SH-SY5Y (cell line): ENCODE measurements around the gene GPR87.

Experiments used
- GATA2 ChIP-seq: IDR thresholded peaks from 2 replicates; pipeline ENCODE4 v1.6.1; 2011; ENCODE audit warnings: mild to moderate bottlenecking, low read depth, low read length
- GATA3 ChIP-seq: IDR thresholded peaks from 2 replicates; pipeline ENCODE4 v1.6.1; 2011; ENCODE audit warnings: low read depth, mild to moderate bottlenecking, low read length, moderate library complexity

DNA sequence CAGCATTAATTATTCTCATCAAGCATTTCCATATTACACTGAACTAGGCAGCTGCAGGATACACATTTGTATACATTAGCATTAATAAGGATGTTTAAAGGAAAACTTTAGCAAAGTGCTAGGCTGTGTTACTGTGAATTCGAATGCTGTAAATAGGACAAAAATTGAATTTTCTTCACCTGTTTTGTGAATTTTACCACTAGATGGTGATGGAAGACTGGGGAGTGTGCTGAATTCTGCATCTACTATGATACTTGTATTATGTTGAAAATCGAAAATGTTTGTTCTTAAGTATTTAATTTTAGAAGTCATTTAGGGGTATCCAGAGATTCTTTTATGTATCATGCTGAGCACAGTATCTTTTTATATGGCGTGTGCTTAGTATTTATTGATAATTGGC lies 25.9 kb downstream of the GPR87 start:
- TF ChIP-seq GATA3 = no peak
- no peak for TF ChIP-seq GATA2
